Ovary (tissue), 9 donors: ENCODE data around the gene ODC1. TPM values are rescaled to one million over a fixed set of nuclear protein-coding genes. Genes with fewer than 3 reads are reported as not detected.
"Not testable (repeated sequence)": the region's sequence is repeated elsewhere in the genome, so short reads cannot be mapped to it uniquely, and the experiment has no call there.

Experiments
- DNase-seq, 5 donors: peaks; one replicate each; pipeline ENCODE4 v3.0.0-alpha.2; 2019 to 2020
- H3K27ac ChIP-seq, 2 donors: fragments of 200-600 bp; one replicate each; pipeline versions ENCODE4 v1.5.1 to v1.8.0; 2019 to 2022
- H3K27me3 ChIP-seq: fragments of 200-600 bp; one replicate; pipeline ENCODE4 v1.8.0; 2022
- H3K36me3 ChIP-seq: fragments of 200-600 bp; sonication (generic); one replicate; pipeline ENCODE4 v1.5.1; 2019
- H3K4me1 ChIP-seq: one replicate; pipeline ENCODE4 v1.8.1; 2013; ENCODE audit warnings: mild to moderate bottlenecking, moderate library complexity; ENCODE audit not compliant: insufficient read depth
- H3K4me3 ChIP-seq: fragments of 200-600 bp; sonication (generic); one replicate; pipeline ENCODE4 v1.5.1; 2017
- H3K9me3 ChIP-seq, 2 donors: fragments of 200-600 bp in 1 of 2; sonication (generic) in 1 of 2; one replicate each; pipeline versions ENCODE4 v1.5.1 to v1.8.1; 2013 to 2019; ENCODE audit warnings: mild to moderate bottlenecking in 1 of 2, moderate library complexity in 1 of 2
- EP300 ChIP-seq: sonication (generic); formaldehyde crosslinking; IDR thresholded peaks from one replicate; pipeline ENCODE4 v1.6.1; 2017; ENCODE audit warnings: antibody characterized with exemption
- POLR2A ChIP-seq: fragments of 450-650 bp; IDR thresholded peaks from one replicate; pipeline ENCODE4 v1.6.1; 2017; ENCODE audit warnings: antibody characterized with exemption, mild to moderate bottlenecking, moderate library complexity
- WGBS, 3 donors: extraction: QIAGEN DNeasy Blood & Tissue Kit in 1 of 3; methylation state at CpG; one replicate each; pipeline versions ENCODE4 v1.1.5 to v1.1.7; 2013 to 2017; 5-methylcytosine and 5-hydroxymethylcytosine counted together
- intact Hi-C, 4 donors: fragments of 100-400 bp; cut with DNase I; formaldehyde crosslinking; loops; one replicate each; pipeline versions ENCODE4 v1.11.0 to v1.15.1; 2022 to 2023
- polyA plus RNA-seq, 2 donors: library from polyadenylated mRNA; stranded (reverse); fragments of 200-250 nt in 1 of 2; fragments of 350-450 nt in 1 of 2; fragmentation: Illumina TruSeq in 1 of 2; extraction: RNeasy Lipid Tissue Mini Kit (QIAGEN cat#74804) in 1 of 2; gene quantifications; one replicate each; pipeline ENCODE4 v1.2.3, GENCODE V29; 2013 to 2014
- total RNA-seq, 7 donors: library from RNA; depleted of rRNA in 2 of 7; stranded (reverse); fragments of >200 nt in 2 of 7; fragmentation: NEBNext Ultra II Directional in 3 of 7; extraction: Animal tissue kit (Norgen Biotek cat#: 25700) in 3 of 7; gene quantifications; one replicate each; pipeline versions ENCODE4 v1.1.0 to v1.2.4, GENCODE V29; 2016 to 2023
- TF ChIP-seq, protein P1 (sequence below), 3 donors: fragments of 450-650 bp in 2 of 3; fragments of 200-600 bp in 1 of 3; IDR thresholded peaks; one replicate each; pipeline versions ENCODE4 v1.5.1 to v1.8.0; 2016 to 2022; ENCODE audit warnings: antibody characterized with exemption in 3 of 3, mild to moderate bottlenecking in 1 of 3
- donor health status: DM: no; HTN: no; CAD: no; lungs with moderate emphysema.
- donor health status: DM: no; HTN: no; CAD: no.
- donor health status: Bipolar disorder and iron deficiency.
- donor health status: DM: yes; HTN: yes; CAD: no.
- donor health status: DM: no; HTN: no; CAD: no.
- donor health status: DM: yes; HTN: yes; CAD: no.

The ODC1 gene
- total and polyA plus RNA-seq, 9 donors, result 29.1 to 160 (median 55.7) TPM

- H3K4me3 ChIP-seq, result no peak overlapping the region
- H3K36me3 ChIP-seq, result no peaks in the 10 kb centered on the region
- 73 to 77% (median 77%) methylated on average over 13 of the region's 13 CpGs for WGBS, 3 donors
- DNase-seq, result no peak
- H3K27ac ChIP-seq, result no peak overlapping the region
- H3K9me3 ChIP-seq, result no peaks in the 10 kb centered on the region
- no peaks in the 10 kb centered on the region for H3K27me3 ChIP-seq
- TF ChIP-seq POLR2A (no peak), EP300 (no peak)
- TF ChIP-seq, protein P1, sequence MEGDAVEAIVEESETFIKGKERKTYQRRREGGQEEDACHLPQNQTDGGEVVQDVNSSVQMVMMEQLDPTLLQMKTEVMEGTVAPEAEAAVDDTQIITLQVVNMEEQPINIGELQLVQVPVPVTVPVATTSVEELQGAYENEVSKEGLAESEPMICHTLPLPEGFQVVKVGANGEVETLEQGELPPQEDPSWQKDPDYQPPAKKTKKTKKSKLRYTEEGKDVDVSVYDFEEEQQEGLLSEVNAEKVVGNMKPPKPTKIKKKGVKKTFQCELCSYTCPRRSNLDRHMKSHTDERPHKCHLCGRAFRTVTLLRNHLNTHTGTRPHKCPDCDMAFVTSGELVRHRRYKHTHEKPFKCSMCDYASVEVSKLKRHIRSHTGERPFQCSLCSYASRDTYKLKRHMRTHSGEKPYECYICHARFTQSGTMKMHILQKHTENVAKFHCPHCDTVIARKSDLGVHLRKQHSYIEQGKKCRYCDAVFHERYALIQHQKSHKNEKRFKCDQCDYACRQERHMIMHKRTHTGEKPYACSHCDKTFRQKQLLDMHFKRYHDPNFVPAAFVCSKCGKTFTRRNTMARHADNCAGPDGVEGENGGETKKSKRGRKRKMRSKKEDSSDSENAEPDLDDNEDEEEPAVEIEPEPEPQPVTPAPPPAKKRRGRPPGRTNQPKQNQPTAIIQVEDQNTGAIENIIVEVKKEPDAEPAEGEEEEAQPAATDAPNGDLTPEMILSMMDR (IDR thresholded peaks at IDR 0.05), result no peak
- intact Hi-C loops, result no loop called here
- no peaks in the 10 kb centered on the region for H3K4me1 ChIP-seq
Measured at GRCh38 chr2:10489842-10490555, 41.9 kb upstream of the ODC1 start.

- H3K27ac ChIP-seq, H3K4me3 ChIP-seq, H3K27me3 ChIP-seq, H3K36me3 ChIP-seq, H3K4me1 ChIP-seq, DNase-seq, H3K9me3 ChIP-seq, intact Hi-C loops: not testable (repeated sequence)
- 77 to 90% (median 85%) methylated on average over 8 of the region's 8 CpGs for WGBS, 3 donors
Measured at GRCh38 chr2:10488142-10488541, 40.0 kb upstream of the ODC1 start.

DNA sequence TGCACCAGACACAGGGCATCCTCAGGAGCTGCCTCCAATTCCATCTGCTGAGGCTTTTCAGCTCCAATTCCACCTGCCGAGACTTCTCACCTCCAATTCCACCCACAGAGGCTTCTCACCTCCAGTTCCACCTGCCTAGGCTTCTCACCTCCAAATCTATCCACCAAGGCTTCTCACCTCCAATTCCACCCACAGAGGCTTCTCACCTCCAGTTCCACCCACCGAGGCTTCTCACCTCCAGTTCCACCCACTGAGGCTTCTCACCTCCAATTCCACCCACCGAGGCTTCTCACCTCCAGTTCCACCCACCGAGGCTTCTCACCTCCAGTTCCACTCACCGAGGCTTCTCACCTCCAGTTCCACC lies 39.6 kb upstream of the ODC1 start:
- 72 to 89% (median 87%) methylated on average over 3 to 5 of the region's 5 CpGs for WGBS, 3 donors
- H3K9me3 ChIP-seq, H3K27ac ChIP-seq, intact Hi-C loops, H3K27me3 ChIP-seq, H3K4me1 ChIP-seq, DNase-seq, H3K4me3 ChIP-seq, H3K36me3 ChIP-seq: not testable (repeated sequence)

- no peak for DNase-seq
- H3K4me1 ChIP-seq, result no peaks in the 10 kb centered on the region
Measured at GRCh38 chr2:10487081-10487740, 39.1 kb upstream of the ODC1 start.

DNA sequence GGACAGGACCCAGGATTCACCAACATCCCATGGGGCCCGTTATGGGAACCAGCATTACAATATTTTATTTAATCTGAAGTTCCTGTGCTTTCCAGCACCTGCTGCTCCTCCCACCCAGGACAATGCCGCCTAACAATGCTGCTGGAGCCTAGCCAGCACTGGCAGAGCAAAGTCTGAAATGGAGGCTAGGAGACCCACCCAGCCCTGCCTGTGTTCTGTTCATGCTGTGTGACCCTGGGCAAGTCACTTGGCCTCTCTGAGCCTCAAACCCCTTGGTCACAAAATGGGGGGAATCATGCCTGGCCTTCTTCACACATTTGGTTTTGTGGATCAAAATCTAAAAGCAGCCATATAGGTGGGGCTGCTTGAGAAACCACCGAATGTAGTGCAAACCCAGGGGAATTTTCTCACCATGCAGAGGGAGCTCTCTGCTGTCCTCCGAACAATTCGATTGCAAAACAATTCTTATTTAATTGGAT lies 38.5 kb upstream of the ODC1 start:
- WGBS, 3 donors, result 41 to 59% (median 49%) methylated on average over 5 of the region's 5 CpGs
- Histone ChIP-seq H3K36me3 (no peaks in the 10 kb centered on the region), H3K27ac (no peak overlapping the region), H3K27me3 (no peaks in the 10 kb centered on the region), H3K4me3 (no peak overlapping the region), H3K4me1 (no peaks in the 10 kb centered on the region), H3K9me3 (no peaks in the 10 kb centered on the region)
- TF ChIP-seq, protein P1 (IDR thresholded peaks at IDR 0.05), result no peak
- TF ChIP-seq POLR2A (no peak), EP300 (no peak)
- intact Hi-C loops, result no loop called here
- DNase-seq, result no peak

More at GRCh38 chr2:10487081-10487740, 39.1 kb upstream of the ODC1 start:
- Histone ChIP-seq H3K27me3 (no peaks in the 10 kb centered on the region), H3K36me3 (no peaks in the 10 kb centered on the region), H3K4me3 (no peak overlapping the region), H3K27ac (no peak overlapping the region), H3K9me3 (no peaks in the 10 kb centered on the region)
- intact Hi-C loops, result no loop called here
- 34 to 54% (median 38%) methylated on average over 14 of the region's 14 CpGs for WGBS, 3 donors
- TF ChIP-seq, protein P1 (IDR thresholded peaks at IDR 0.05), result no peak
- TF ChIP-seq POLR2A (no peak), EP300 (no peak)
